GM19455 (cell line): ENCODE measurements around the gene PAWR.
"Not testable (repeated sequence)": the region's sequence is repeated elsewhere in the genome, so short reads cannot be mapped to it uniquely, and the experiment has no call there.

Experiments used
- ATAC-seq: cut with Tn5 transposase; IDR thresholded peaks from one replicate; pipeline ENCODE4 v1.9.1; 2021; ENCODE audit not compliant: unreplicated experiment

The PAWR gene

DNA sequence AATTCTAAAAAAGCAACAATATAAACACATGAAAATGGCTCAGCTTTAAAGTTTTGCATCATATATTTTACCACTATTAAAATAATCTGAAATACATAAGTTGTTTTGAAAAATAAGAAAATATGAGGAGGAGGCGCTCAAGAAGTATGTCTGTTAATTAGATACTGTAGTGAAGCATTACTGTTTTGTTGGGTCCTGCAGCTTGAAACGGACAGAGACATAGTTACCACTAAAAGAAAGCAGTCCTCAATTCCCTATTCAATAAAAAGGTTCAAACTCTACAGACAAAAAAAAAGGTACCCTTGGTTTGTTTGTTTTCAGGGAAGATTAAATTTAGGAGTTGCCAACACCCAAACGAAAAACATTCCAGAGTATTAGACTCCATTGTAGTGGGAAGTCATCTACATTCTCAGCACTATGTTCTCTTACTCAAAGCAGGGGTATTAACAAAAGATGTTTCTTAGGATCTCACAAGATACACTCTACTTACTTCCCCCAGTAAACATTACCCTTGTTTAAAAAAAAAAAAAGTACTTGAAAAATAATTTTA is 3.0 kb downstream of the PAWR start:
- ATAC-seq: no peak

DNA sequence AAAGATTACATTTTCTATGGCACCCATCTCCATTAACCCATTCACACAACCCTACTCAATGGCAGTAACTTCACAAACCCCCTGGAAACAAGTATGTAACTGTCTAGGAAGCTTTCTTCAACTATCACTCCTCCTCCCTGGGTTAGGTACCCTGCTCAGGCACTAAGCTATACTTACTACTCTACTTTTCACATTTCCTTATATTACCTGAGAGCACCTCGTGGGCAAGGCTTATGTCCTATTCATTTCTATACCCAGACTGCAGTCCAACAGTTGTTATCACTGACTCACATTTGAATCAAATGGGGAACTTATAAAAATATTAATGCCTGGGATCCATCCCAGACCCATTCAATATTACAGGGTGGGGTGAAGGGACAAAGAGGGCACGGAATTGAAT is 4.6 kb downstream of the PAWR start:
- no peak for ATAC-seq

DNA sequence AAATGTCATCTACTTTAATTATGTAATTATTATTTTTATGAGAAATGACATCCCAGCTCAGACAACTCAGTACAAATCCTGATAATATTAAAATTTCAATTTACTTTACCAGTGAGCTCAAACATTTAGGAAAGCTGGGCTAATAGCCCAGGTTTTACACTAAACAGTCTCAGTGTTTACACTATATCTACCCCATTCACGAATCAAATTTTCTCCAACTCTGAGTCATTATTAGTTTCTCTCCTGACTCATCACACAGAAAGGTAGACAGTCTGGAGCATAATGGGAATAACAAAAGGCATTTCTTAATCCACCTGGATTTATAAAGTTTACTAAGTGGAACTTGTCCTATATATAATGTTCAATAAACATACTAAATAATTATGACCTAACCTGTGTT is 5.7 kb downstream of the PAWR start:
- no peak for ATAC-seq

DNA sequence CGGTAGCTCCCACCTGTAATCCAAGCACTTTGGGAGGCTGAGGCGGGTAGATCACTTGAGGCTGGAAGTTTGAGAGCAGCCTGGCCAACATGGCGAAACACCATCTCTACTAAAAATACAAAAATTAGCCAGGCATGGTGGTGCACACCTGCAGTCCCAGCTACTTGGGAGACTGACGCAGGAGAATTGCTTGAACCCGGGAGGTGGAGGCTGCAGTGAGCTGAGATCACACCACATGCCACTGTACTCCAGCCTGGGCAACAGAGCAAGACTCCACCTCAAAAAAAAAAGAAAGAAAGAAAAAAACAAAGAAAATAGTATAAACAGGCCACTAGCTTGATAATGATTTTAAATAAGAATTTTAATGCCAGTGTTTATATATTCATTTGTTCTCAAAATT is 6.4 kb downstream of the PAWR start:
- not testable (repeated sequence) for ATAC-seq

DNA sequence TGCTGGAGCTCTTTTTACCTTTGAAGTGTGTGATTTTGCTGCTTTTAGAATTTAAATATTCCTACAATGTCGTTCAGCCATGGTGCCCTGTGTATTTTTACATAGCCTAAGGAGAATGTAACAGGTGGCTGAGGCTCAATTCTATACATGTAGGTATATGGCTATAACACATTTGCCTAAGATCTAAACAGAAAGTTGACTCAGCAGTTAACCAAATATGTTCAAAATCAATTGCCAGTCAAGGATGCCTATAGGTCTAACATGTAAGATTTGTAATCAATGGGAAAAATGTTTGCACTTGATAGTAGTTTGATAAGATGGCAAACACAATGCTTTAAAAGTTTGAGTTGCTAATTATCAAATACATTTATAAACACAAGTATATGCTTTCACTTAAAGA is 8.2 kb downstream of the PAWR start:
- ATAC-seq: no peak

DNA sequence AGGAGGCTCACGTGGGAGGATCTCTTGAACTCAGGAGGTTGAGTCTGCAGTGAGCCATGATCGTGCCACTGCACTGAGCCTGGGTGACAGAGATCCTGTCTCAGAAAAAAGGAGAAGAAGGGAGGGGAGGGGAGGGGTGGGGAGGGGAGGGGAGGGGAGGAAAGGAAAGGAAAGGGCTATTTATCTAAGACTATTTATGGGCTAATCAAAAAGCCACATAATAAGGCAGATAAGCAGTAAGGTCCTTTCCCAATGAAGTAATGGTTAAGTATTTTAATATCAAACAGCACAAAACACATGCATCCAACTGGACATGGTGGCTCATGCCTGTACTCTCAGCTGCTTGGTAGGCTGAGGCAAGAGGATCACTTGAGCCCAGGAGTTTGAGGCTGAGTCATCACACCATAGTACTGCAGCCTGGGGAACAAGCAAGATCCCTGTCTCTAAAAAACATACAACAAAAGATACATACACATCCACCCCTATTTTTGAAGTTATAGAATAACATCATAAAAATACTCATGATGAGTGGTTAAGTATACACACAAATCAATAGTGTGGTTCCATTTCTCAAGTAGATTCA is 9.7 kb downstream of the PAWR start:
- ATAC-seq: no peak

DNA sequence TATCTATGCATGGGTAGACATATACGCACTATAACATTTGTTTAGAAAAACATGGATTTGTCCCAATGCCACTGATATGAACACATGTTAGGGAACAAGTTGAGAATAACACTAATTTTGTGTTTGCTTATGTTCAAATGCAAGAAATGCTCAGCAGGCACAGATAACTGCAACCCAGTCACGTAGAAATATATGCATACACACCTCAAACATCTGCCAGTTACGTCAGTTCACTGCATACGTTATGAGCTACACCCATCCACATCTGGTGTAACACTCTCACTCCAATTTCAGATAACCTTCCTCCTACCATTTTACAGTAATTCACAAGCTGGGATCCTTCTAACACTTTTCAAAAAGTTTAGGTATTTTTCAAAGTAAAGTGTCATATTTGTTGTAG is 10.7 kb downstream of the PAWR start:
- no peak for ATAC-seq

DNA sequence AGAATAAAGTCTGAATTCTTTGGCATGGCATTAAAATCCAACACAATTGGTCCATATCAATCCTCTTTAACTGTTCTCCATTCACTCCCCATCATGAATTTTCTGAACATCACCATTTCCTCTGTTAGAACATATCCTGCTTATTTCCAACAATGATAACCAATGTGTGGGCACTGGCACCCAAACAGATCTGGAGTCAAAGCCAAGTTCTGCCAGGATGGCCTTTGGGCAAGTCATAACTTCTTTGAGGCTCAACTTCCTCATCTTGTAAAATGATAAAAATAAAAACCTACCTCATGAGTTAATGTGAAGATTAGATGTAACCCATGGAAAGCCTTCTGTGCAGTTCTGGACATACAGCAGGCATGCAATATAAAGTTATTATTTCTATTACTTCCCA is 12.5 kb downstream of the PAWR start:
- ATAC-seq: no peak

DNA sequence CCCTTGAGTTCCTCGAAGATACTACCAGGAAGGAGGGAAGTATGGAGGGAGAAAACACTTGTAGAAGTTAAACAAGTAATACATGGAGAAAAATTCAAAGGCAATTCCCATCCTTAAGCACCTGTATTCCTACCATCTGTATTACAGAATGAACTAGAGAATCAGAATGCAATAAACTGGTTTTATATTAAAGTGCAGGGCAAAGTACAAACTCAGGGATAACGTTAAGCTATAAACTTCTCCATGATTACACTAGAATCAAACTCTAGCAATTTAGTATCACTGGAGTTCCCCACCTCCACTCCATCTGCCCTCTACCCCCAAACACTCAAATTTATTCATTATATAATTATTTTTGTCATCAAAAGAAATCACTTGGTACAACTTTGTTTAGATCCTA is 13.1 kb downstream of the PAWR start:
- no peak for ATAC-seq

DNA sequence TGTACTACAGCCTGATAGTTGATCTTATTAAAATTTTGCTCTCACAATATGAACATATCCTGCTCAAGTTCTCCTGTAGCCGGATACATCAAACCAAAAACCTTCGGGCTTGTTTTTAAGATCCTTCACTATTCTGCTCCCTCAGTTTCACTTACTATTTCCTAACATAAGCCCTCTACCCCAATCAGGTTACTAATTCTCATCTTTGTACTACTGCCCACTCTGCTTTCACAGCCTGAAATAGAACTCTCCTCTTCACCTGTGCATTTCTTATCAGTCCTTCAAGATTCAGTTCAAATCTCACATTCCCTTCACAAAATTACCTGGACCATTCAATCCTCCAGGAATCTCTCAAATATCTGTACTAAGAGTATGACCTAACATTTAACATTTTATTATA is 14.2 kb downstream of the PAWR start:
- ATAC-seq: no peak

DNA sequence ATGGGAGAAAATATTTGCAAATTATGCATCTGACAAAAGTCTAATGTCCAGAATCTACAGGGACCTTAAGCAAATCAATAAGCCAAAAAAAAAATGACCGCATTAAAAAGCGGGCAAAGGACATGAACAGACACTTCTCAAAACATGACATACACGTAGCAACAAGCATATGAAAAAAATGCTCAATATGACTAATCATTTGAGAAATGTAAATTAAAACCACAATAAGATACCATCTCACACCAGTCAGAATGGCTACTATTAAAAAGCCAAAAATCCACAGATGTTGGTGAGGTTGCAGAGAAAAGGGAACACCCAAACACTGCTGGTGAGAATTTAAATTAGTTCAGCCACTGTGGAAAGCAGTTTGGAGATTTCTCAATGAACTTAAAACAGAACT is 16.1 kb downstream of the PAWR start:
- no peak for ATAC-seq

DNA sequence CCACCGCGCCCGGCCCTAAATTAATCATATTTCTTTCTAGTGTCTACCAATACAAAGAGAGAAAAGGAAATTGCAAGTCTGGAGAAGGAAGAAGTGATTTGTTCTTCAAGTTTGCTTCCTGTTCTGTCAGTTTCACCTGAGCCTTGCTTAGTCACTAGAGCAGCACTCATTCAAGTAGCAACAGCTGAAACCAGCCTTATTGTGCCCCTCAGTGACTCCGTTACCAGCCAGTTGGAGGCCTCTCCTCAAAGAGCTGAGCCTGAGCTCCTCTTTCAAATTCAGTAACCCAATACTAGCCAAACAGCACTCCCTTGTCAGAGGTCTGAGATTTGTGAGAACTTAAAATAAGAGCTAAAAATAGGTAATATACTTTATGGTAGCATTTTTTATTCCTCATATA is 17.4 kb downstream of the PAWR start:
- no peak for ATAC-seq

DNA sequence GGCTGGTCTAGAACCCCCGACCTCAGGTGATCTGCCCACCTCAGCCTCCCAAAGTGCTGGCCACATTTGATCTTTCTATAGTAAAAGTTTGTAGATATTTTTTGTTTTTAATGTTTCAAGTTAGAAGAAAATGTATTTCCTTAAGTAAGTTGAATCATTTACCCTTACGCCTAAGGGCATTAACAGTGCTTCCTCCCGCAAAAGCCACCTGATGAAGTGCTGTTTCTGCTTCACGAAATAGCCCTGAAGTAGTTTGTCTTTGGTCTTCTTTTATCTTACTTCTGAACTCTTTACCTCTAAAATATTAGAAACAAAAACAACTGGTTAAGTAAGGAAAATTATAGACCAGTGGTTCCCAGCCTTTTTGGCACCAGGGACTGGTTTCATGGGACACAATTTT is 22.7 kb downstream of the PAWR start:
- no peak for ATAC-seq

DNA sequence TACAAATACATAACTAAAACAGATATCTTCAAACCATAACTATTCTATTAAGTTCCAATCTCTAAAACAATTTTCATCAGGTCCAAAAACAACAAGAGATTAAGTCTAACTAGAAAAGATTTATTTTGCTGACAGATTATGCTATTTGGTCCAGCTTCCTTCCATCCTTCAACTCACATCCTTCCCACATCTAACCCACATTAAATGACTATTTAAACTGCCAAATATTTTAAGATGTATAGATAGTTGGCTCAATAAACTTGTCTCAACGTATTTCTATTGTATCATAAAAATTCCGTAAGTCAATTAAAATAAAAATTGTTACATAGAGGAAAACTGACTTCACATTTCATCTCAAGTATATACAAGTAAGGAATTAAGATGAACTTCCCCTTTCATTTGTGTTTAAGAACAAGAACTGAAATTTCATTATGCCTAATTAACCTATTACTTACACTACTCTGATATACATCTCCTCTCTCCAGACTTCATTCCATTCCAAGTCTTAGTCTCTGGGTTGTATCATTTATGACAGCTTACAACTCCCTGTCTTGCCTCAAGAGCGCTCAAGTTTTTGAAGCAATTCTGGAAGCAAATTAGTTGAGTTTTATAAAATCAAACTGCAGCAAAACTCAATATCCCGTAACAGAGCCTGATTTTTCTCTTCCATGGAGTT is 25.4 kb downstream of the PAWR start:
- ATAC-seq: no peak

DNA sequence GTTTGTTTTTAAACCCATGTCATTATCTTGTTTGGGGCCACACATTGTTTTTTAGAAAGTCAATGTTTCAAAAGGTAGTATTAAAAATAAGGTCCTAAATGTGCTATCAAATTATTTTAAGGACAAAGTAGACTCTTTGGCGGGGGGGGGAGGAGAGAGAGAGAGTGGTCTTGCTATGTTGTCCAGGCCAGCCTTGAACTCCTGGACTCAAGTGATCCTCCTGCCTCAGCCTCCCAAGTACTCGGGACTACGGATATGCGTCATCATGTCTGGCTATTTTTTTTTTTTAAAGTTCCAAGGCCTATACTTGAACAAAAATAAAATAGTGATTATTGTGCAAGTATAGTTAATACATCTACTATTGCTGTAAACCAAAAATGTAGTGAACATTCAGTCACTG is 26.2 kb downstream of the PAWR start:
- no peak for ATAC-seq

DNA sequence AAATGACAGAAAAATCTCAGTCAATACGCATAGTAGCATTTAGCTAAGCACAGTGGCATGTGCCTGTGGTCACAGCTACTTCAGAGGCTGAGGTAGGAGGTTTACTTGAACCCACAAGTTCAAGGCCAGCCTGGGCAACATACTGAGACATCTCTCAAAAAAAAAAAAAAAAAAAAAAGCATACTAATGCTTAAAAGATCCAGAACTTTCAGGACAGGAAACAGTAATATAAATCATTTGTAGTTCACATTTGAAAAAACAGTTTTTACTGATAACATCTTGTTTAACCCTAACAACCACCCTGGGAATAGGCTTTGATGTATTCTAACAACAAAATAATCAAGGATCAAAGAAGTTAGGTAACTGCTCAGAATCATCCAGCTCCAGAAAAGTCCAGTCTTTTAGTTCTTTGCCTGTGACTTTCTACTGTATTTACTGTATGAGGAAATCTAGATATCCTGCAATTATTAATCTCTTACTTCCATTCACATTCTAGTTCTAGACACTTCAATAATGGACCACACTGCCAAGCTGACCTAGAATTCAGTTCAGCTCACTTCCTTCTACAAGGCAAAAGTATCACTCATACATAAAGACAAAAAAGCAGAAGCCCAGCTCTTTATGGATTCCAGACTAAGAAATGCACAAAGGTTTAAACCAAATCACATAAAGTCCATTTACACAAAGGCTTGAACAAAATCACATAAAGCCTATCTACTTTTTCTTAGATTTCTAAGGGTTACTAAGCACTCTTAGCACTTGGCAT is 28.5 kb downstream of the PAWR start:
- no peak for ATAC-seq

DNA sequence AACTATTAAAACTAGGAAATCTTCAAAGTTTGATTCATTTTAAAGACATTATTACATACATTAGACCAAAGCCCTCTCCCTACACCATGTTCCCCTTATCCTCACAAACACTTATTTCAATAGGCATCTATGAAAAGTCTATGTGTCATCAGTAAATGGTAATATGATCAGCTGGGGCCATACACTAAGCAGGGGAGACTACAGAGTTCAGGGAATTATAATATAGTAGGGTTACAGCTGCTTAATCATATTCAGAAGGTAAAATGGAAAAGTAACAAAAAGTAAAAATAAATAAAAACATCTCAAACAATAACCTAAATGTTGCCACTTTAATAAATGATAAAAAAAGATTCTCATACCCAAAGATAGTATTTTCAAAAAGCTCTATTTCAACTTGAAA is 29.1 kb downstream of the PAWR start:
- ATAC-seq: no peak

DNA sequence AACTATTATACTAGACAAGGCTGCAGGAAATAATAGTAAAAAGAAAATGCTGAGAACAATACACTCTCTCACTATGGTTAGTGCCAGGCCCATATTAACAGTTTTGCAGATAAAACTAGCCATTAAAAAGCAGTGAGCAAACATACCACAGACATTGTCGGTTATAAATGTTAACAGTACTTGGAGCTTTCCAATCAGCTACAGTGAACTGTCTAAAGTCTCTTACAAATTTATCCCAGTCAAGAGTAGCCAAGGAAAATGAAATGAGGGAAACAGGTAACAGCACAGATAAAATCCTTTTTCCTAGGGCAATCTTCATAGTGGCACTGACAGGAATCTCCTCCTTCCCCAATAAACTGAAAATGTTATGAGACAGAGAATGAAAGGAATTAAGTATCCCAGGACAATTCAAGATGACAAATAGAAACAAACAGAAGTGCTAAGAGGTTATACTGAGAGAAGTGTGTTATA is 30.8 kb downstream of the PAWR start:
- ATAC-seq: no peak

DNA sequence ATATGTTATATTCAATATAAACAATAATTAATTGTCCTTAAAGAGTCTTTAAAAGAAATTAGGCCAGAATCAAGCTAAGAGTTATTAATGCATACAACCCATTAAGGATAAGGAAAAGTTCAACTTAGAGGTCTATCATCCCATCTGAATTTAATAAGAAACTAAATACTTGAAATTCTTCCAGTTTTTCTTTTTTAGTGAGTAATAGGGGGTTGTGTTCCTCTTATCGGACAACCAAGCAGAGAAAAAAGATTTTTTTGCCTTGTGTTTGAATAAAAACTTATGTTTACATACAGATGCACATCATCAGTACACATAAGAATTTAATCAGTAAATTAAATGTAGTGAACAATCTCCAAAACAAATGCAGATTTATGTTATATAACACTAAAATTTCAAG is 32.5 kb downstream of the PAWR start:
- ATAC-seq: no peak

DNA sequence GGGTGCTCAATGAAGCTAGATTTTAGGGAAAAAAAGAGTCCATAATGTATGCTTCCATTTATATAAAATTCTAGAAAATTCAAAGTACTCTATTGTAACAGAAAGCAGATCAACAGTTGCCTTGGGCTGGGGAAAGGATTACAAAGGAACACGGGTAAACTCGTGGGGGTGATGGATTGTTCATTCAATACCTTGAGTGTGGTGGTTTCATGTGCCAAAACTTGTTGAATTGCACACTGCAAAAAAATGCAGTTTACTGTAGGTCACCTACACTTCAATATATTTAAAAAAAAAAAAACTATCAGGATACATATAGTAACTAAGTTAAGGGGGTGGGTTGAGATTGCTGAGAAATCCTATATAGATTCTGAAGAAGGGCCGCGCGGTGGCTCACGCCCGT is 33.6 kb downstream of the PAWR start:
- ATAC-seq: no peak

DNA sequence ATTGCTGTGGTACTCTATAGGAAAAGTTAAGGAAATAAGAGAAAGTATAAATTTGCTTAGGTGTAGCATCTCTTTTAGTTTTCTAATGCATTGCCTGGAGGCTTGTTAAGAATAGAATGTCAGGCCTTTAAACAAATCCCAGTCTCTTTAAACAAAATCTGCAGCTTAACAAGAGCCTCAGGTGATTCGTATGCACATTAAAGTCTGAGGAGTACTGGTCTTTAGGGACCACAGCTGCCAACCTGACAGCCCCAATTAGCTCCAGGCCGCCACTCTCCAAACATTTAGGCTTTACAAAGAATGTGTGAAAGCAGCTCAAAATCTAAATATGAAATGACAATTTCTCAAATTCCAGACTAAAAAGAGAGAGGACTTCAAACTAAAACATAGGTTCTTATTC is 35.7 kb downstream of the PAWR start:
- no peak for ATAC-seq

DNA sequence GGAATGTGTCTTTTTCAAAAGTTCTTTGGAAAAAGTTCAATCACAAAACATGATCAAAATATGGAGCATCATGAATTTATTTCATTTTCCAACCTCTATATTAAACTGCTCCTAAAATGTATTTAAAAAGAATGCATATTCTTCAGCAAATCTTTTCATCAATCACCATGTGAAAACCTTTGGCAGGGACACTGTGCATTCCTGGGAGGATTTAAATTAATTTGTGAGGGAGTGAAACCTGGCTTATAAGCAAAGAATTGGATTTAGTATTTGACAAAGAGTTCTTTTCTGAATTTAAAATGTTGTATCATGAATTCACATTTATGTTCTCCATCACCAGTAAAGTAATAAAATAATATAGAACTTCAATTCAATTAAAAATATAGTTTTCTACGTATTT is 38.2 kb downstream of the PAWR start:
- ATAC-seq: no peak
